ENCODE data around the gene XK. TPM values are rescaled to one million over a fixed set of nuclear protein-coding genes. Genes with fewer than 3 reads are reported as not detected.
"Not testable (repeated sequence)": the region's sequence is repeated elsewhere in the genome, so short reads cannot be mapped to it uniquely, and the experiment has no call there.

Gene XK
- total and polyA plus RNA-seq, 2 donors from 2014 or later = 0.73 to 1.3 TPM

GRCh38 chrX:37641859-37642258, 43.7 kb upstream of the XK start:
- Histone ChIP-seq H3K36me3 (ENCODE audit: control insufficient read depth in 2 of 3, insufficient read depth in 3 of 3, low read length in 3 of 3) (no peaks in the 10 kb centered on the region), H3K9ac (ENCODE audit: low read length in 3 of 3) (no peak overlapping the region), H3K27ac (ENCODE audit: low read depth in 2 of 2, low read length in 2 of 2) (no peak overlapping the region), H3K4me1 (ENCODE audit: control insufficient read depth in 2 of 3, insufficient read depth in 2 of 3, low read depth in 1 of 3, low read length in 3 of 3) (no peaks in the 10 kb centered on the region), H3K27me3 (ENCODE audit: control insufficient read depth, insufficient read depth, low read length) (no peaks in the 10 kb centered on the region), H3K4me3 (ENCODE audit: low read length in 3 of 3) (no peak overlapping the region), H3K9me3 (ENCODE audit: control insufficient read depth in 2 of 3, insufficient read depth in 1 of 3, low read length in 3 of 3) (no peaks in the 10 kb centered on the region)
- intact Hi-C loops (cut with DNase I) = no loop called here
- DNase-seq (no peak), FAIRE-seq (no peak)
- no peak for TF ChIP-seq CTCF (IDR thresholded peaks at IDR 0.05; ENCODE audit: borderline replicate concordance, extremely low read depth, insufficient read depth)

GRCh38 chrX:37644381-37645305, 40.9 kb upstream of the XK start:
- Histone ChIP-seq H3K36me3 (ENCODE audit: control insufficient read depth in 2 of 3, insufficient read depth in 3 of 3, low read length in 3 of 3) (no peaks in the 10 kb centered on the region), H3K9me3 (ENCODE audit: control insufficient read depth in 2 of 3, insufficient read depth in 1 of 3, low read length in 3 of 3) (no peaks in the 10 kb centered on the region), H3K4me3 (ENCODE audit: low read length in 3 of 3) (no peak overlapping the region), H3K4me1 (ENCODE audit: control insufficient read depth in 2 of 3, insufficient read depth in 2 of 3, low read depth in 1 of 3, low read length in 3 of 3) (no peaks in the 10 kb centered on the region), H3K27me3 (ENCODE audit: control insufficient read depth, insufficient read depth, low read length) (no peaks in the 10 kb centered on the region), H3K27ac (ENCODE audit: low read depth in 2 of 2, low read length in 2 of 2) (no peak overlapping the region), H3K9ac (ENCODE audit: low read length in 3 of 3) (no peak overlapping the region)
- FAIRE-seq = no peak
- intact Hi-C loops (cut with DNase I) = no loop called here
- no peak for TF ChIP-seq CTCF (IDR thresholded peaks at IDR 0.05; ENCODE audit: borderline replicate concordance, extremely low read depth, insufficient read depth)
- DNase-seq = no peak

GRCh38 chrX:37646254-37646653, 39.3 kb upstream of the XK start:
- Histone ChIP-seq H3K9me3 (ENCODE audit: control insufficient read depth in 2 of 3, insufficient read depth in 1 of 3, low read length in 3 of 3) (no peaks in the 10 kb centered on the region), H3K36me3 (ENCODE audit: control insufficient read depth in 2 of 3, insufficient read depth in 3 of 3, low read length in 3 of 3) (no peaks in the 10 kb centered on the region), H3K27me3 (ENCODE audit: control insufficient read depth, insufficient read depth, low read length) (no peaks in the 10 kb centered on the region), H3K9ac (ENCODE audit: low read length in 3 of 3) (no peak overlapping the region), H3K4me3 (ENCODE audit: low read length in 3 of 3) (no peak overlapping the region), H3K27ac (ENCODE audit: low read depth in 2 of 2, low read length in 2 of 2) (no peak overlapping the region), H3K4me1 (ENCODE audit: control insufficient read depth in 2 of 3, insufficient read depth in 2 of 3, low read depth in 1 of 3, low read length in 3 of 3) (no peaks in the 10 kb centered on the region)
- FAIRE-seq = no peak
- intact Hi-C loops (cut with DNase I) = no loop called here
- no peak for DNase-seq
- TF ChIP-seq CTCF (IDR thresholded peaks at IDR 0.05; ENCODE audit: borderline replicate concordance, extremely low read depth, insufficient read depth) = no peak

- H3K4me3 ChIP-seq (ENCODE audit: low read length in 3 of 3); H3K27ac ChIP-seq (ENCODE audit: low read depth in 2 of 2, low read length in 2 of 2); H3K9me3 ChIP-seq (ENCODE audit: control insufficient read depth in 2 of 3, insufficient read depth in 1 of 3, low read length in 3 of 3); intact Hi-C loops (cut with DNase I); H3K27me3 ChIP-seq (ENCODE audit: control insufficient read depth, insufficient read depth, low read length); DNase-seq; H3K4me1 ChIP-seq (ENCODE audit: control insufficient read depth in 2 of 3, insufficient read depth in 2 of 3, low read depth in 1 of 3, low read length in 3 of 3); FAIRE-seq; H3K9ac ChIP-seq (ENCODE audit: low read length in 3 of 3); H3K36me3 ChIP-seq (ENCODE audit: control insufficient read depth in 2 of 3, insufficient read depth in 3 of 3, low read length in 3 of 3): not testable (repeated sequence)
Measured at GRCh38 chrX:37650879-37651278, 34.7 kb upstream of the XK start.
